Measurements from ENCODE around the gene ERICH2. TPM values are rescaled to one million over a fixed set of nuclear protein-coding genes. Genes with fewer than 3 reads are reported as not detected.

The ERICH2 gene
- total RNA-seq, 1 donor from 2014 or later = not detected

GRCh38 chr2:170828533-170828916, 58.3 kb downstream of the ERICH2 start:
- no peak overlapping the region for H3K4me3 ChIP-seq (ENCODE audit: low read depth, low read length)

GRCh38 chr2:170829036-170829435, 58.9 kb downstream of the ERICH2 start:
- TF ChIP-seq, protein P1, sequence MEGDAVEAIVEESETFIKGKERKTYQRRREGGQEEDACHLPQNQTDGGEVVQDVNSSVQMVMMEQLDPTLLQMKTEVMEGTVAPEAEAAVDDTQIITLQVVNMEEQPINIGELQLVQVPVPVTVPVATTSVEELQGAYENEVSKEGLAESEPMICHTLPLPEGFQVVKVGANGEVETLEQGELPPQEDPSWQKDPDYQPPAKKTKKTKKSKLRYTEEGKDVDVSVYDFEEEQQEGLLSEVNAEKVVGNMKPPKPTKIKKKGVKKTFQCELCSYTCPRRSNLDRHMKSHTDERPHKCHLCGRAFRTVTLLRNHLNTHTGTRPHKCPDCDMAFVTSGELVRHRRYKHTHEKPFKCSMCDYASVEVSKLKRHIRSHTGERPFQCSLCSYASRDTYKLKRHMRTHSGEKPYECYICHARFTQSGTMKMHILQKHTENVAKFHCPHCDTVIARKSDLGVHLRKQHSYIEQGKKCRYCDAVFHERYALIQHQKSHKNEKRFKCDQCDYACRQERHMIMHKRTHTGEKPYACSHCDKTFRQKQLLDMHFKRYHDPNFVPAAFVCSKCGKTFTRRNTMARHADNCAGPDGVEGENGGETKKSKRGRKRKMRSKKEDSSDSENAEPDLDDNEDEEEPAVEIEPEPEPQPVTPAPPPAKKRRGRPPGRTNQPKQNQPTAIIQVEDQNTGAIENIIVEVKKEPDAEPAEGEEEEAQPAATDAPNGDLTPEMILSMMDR (conservative IDR thresholded peaks at IDR 0.05; ENCODE audit: low read depth, low read length) = no peak
- no peak for DNase-seq (ENCODE audit: low read depth)
- H3K4me3 ChIP-seq (ENCODE audit: low read depth, low read length) = no peak overlapping the region

More at GRCh38 chr2:170828533-170828916, 58.3 kb downstream of the ERICH2 start:
- DNase-seq (ENCODE audit: low read depth) = no peak
- TF ChIP-seq, protein P1 (conservative IDR thresholded peaks at IDR 0.05; ENCODE audit: low read depth, low read length) = no peak

DNA sequence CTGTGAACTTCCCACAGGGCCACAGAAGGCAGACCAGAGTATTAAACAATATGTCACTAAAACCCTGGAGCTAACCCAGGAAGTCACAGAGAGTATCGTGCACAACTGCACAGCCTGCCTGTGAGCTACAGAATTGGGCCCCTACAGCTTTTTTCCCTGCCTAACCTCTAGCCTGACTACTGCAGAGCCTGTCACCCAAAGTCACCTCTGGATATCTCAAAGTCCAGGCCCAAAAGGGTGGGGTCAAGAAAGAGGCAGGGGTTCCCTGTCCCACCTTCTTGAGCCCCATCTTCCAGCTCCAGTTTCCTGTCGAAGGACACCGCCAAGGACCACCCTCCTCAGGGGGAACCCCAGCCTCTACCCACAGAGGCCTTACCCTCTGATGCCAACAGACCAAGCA, 60.0 kb downstream of the ERICH2 start:
- no peak overlapping the region for H3K4me3 ChIP-seq (ENCODE audit: low read depth, low read length)
- TF ChIP-seq, protein P1 (conservative IDR thresholded peaks at IDR 0.05; ENCODE audit: low read depth, low read length) = no peak
- no peak for DNase-seq (ENCODE audit: low read depth)

DNA sequence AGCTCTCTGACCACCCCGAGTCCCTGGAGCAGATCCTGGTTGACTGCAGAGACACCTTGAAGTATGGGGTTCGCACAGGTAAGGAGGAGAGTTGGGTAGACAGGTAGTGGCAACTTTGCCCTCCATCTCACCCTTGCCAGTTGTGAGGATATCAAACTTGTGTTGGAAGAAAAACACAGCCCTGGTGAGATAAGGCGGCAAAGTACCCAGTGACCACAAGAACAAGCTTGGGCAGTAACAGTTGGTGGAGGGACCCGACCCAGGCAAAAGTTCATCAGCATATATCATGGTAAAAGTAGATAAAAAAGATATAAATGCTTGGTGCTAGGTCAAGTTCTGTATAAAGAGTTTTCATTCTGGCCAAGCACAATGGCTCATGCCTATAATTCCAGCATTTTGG, 60.9 kb downstream of the ERICH2 start:
- TF ChIP-seq, protein P1 (conservative IDR thresholded peaks at IDR 0.05; ENCODE audit: low read depth, low read length) = no peak
- H3K4me3 ChIP-seq (ENCODE audit: low read depth, low read length) = no peak overlapping the region
- DNase-seq (ENCODE audit: low read depth) = no peak

DNA sequence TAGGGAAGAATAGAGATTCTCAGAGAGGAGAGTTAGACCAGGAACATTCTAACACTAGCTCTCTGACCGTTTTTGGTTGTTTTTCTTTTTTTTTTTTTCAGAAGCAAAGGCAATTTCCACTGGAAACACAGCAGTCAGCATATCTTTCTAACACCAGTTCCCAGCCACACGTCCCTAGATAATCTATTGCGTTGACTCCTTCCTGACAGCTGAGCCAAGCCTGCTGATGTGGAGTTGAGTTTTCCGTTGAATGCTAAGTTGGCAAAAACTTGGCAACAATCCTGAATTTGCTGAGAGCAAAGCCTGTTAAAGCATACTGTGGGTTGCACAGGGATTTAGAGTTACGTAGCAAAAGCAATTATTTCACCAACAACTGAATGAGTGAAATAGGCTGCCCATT, 65.8 kb downstream of the ERICH2 start:
- no peak for DNase-seq (ENCODE audit: low read depth)
- TF ChIP-seq, protein P1 (conservative IDR thresholded peaks at IDR 0.05; ENCODE audit: low read depth, low read length) = no peak
- no peak overlapping the region for H3K4me3 ChIP-seq (ENCODE audit: low read depth, low read length)

DNA sequence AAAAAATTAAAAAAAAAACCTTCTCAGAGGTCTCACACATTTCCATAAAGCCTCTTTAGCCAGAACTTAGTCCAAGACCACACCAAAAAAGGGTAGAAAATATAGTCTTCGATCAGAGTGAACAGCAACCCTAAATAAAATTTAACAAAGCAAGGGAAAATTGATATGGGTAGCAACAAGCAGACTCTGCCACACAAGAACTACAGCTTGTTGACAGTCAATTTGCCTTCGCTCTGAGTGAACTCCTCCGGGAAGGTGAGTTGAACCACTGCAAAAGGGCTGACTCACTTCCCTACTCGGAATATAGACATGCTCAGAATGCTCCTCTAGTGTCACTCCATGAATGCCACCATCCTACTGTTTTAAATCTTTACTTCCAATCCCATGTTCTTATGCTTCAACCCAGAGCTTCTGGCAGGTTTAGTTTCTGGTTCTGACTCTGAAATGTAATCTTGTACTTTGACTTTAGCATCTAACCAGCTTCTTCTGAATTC, 70.6 kb downstream of the ERICH2 start:
- no peak overlapping the region for H3K4me3 ChIP-seq (ENCODE audit: low read depth, low read length)
- no peak for DNase-seq (ENCODE audit: low read depth)
- TF ChIP-seq, protein P1 (conservative IDR thresholded peaks at IDR 0.05; ENCODE audit: low read depth, low read length) = no peak

GRCh38 chr2:170842785-170843184, 72.6 kb downstream of the ERICH2 start:
- TF ChIP-seq, protein P1 (conservative IDR thresholded peaks at IDR 0.05; ENCODE audit: low read depth, low read length) = no peak
- H3K4me3 ChIP-seq (ENCODE audit: low read depth, low read length) = no peak overlapping the region
- DNase-seq (ENCODE audit: low read depth) = no peak

Measured in epithelial cell of proximal tubule (primary cell).